HTR-8/SVneo (cell line): ENCODE measurements around the gene ENDOG.
"Not testable (repeated sequence)": the region's sequence is repeated elsewhere in the genome, so short reads cannot be mapped to it uniquely, and the experiment has no call there.

Source experiments
- DNase-seq: peaks from one replicate; pipeline ENCODE4 v3.0.0; 2011; ENCODE audit warnings: low spot score, mixed read lengths; ENCODE audit not compliant: insufficient read length
- FAIRE-seq: peaks from 2 replicates; lab custom pipeline; 2011; peaks lifted over from hg19 to GRCh38; lab: Jason Lieb, UNC

ENDOG gene

DNA sequence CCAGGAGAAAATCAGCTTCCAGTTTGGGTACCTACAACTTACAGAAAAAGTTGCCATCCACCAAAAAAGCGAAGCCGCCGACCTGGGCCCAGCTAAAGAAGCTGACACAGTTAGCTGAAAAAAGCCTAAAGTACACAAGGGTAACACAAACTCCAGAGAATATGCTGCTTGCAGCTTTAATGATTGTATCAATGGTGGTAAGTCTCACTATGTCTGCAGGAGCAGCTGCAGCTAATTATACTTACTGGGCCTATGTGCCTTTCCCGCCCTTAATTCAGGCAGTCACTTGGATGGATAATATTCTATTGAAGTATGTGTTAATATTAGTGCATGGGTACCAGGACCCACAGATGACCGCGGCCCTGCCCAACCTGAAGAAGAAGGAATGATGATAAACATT, 36.2 kb downstream of the ENDOG start:
- not testable (repeated sequence) for FAIRE-seq, DNase-seq

DNA sequence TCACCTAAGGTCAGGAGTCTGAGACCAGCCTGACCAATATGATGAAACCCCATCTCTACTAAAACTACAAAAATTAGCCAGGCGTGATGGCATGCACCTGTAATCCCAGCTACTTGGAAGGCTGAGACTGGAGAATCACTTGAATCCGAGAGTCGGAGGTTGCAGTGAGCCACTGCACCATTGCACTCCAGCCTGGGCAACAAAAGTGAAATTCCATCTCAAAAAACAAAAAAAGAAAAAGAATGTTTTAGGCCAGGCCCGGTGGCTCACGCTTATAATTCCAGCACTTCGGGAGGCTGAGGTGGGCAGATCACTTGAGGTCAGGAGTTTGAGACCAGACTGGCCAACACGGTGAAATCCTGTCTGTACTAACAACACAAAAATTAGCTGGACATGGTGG, 40.2 kb downstream of the ENDOG start:
- not testable (repeated sequence) for DNase-seq, FAIRE-seq

DNA sequence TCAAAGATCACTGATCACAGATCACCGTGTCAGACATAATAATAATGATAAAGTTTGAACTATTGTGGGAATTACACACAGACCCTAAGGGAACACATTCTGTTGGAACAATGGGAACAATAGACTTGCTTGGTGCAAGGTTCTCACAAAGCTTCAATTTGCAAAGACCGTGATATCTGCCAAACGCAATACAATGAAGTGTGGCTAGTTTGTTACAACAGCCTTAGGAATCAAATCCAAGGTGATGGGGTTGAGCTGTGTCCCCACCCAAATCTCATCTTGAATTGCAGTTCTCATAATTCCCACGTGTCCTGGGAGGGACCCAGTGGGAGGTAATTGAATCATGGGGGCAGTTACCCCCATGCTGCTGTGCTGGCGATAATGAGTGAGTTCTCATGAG, 42.6 kb downstream of the ENDOG start:
- no peak for DNase-seq
- FAIRE-seq = no peak

GRCh38 chr9:128861501-128861900, 43.2 kb downstream of the ENDOG start:
- DNase-seq (no peak), FAIRE-seq (no peak)

GRCh38 chr9:128862401-128862851, 44.1 kb downstream of the ENDOG start:
- DNase-seq (no peak), FAIRE-seq (no peak)

DNA sequence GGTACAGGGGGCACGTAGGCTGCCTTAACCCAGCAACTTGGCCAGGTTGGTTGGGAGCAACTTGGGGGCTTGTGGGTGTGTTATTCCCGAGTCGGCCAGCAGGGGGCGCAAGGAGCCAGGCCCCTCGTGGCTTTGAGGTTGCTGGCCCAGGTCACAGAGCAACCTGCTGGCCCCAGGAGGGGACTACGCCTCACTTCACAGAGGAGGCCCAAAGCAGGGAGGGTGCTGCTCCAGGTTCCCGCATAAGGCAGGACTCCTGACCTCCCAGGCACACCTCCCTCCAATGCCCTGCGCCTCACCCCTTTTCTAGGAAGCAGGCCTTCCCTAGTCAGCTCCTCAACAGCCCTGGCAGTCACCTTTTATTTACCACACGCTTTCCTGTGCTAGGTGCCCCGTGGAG, 45.3 kb downstream of the ENDOG start:
- DNase-seq (peak; percentile 76), FAIRE-seq (no peak)

DNA sequence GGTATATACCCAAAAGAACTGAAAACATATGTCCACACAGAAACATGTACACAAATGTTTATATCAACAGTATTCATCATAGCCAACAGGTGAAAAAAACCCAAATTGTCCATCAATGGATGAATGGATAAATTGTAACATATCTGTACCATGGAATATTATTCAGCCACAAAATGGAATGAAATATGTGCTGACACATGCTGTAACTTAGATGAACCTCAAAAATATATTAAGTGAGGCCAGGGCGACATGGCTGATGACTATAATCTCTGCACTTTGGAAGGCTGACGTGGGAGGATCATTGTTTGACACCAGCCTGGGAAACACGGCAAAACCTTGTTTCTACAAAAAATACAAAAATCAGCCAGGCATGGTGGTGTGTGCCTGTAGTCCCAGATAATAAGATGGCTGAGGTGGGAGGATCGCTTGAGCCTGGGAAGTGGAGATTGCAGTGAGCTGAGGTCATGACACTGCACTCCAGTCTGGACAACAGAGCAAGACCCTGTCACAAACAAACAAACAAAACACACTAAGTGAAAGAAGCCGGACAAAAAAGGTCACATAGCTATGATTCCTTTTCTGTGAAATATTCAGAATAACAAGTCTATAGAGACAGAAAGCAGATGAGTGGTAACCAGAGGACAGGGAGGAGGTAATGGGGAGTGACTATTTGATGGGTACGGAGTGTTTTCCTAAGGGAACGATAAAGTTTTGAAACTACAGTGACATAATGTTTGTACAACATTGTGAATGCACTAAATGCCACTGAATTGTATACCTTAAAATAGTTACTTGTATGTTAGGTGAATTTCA, 52.0 kb downstream of the ENDOG start:
- no peak for DNase-seq
- no peak for FAIRE-seq

GRCh38 chr9:128870941-128871265, 52.6 kb downstream of the ENDOG start:
- not testable (repeated sequence) for DNase-seq, FAIRE-seq
